Kidney (tissue), 14 donors: ENCODE results near the gene STK36. TPM values are rescaled to one million over a fixed set of nuclear protein-coding genes. Genes with fewer than 3 reads are reported as not detected.

Source experiments
- DNase-seq, 5 donors: peaks; one replicate each; pipeline ENCODE4 v3.0.0-alpha.2; 2013 to 2020
- FAIRE-seq: peaks from 2 replicates; lab custom pipeline; 2012; peaks lifted over from hg19 to GRCh38; lab: Jason Lieb, UNC
- H3K27ac ChIP-seq, 2 donors: one replicate each; pipeline ENCODE4 v1.7.0; 2013; ENCODE audit warnings: low read depth in 2 of 2, low read length in 2 of 2, inconsistent platforms in 1 of 2
- H3K27me3 ChIP-seq: one replicate; pipeline ENCODE4 v1.7.1; 2013; ENCODE audit warnings: low read length, inconsistent platforms; ENCODE audit not compliant: control insufficient read depth, insufficient read depth
- H3K36me3 ChIP-seq, 3 donors: one replicate each; pipeline versions ENCODE4 v1.7.0 to v1.7.1; 2013; ENCODE audit warnings: low read length in 3 of 3, control low read depth in 1 of 3, inconsistent platforms in 1 of 3; ENCODE audit not compliant: insufficient read depth in 3 of 3, control insufficient read depth in 2 of 3
- H3K4me1 ChIP-seq, 3 donors: one replicate each; pipeline versions ENCODE4 v1.7.0 to v1.7.1; 2013; ENCODE audit warnings: low read length in 3 of 3, inconsistent platforms in 1 of 3, low read depth in 1 of 3; ENCODE audit not compliant: control insufficient read depth in 2 of 3, insufficient read depth in 2 of 3
- H3K4me3 ChIP-seq, 3 donors: one replicate each; pipeline versions ENCODE4 v1.7.0 to v1.8.1; 2013; ENCODE audit warnings: low read length in 3 of 3, control low read depth in 1 of 3, inconsistent platforms in 1 of 3
- H3K9ac ChIP-seq, 3 donors: one replicate each; pipeline versions ENCODE4 v1.7.0 to v1.7.1; 2013; ENCODE audit warnings: low read length in 3 of 3, control low read depth in 1 of 3, inconsistent platforms in 1 of 3
- H3K9me3 ChIP-seq, 3 donors: one replicate each; pipeline versions ENCODE4 v1.7.0 to v1.7.1; 2013; ENCODE audit warnings: low read length in 3 of 3, control low read depth in 1 of 3, inconsistent platforms in 1 of 3; ENCODE audit not compliant: control insufficient read depth in 2 of 3, insufficient read depth in 1 of 3
- intact Hi-C: fragments of 100-400 bp; cut with DNase I; formaldehyde crosslinking; loops from one replicate; pipeline ENCODE4 v1.11.1; 2022
- polyA plus RNA-seq: library from polyadenylated mRNA; stranded (reverse); fragments of 350-450 nt; fragmentation: Illumina TruSeq; extraction: RNeasy Lipid Tissue Mini Kit (QIAGEN cat#74804); gene quantifications from one replicate; pipeline ENCODE4 v1.2.3, GENCODE V29; 2014; ENCODE audit warnings: low read depth, low replicate concordance; ENCODE audit not compliant: insufficient read depth
- total RNA-seq: library from RNA; stranded (reverse); fragmentation: NEBNext Ultra II Directional; extraction: Animal tissue kit (Norgen Biotek cat#: 25700); gene quantifications from one replicate; pipeline ENCODE4 v1.2.1, GENCODE V29; 2021
- TF ChIP-seq, protein P1 (sequence below): IDR thresholded peaks from 3 replicates; pipeline ENCODE4 v1.5.1; 2012; ENCODE audit warnings: mild to moderate bottlenecking, moderate library complexity, borderline replicate concordance; ENCODE audit not compliant: insufficient read depth; ENCODE audit errors: extremely low read depth
- donor health status: control.
- donor health status: control.
- donor health status: control.
- donor health status: control.
- donor health status: control.
- donor health status: DM: yes; HTN: yes; CAD: no.
- donor health status: Normal renal cell carcinoma (clear cell type).

Gene STK36
- total and polyA plus RNA-seq, 2 donors from 2014 or later: 18.5 to 53.7 TPM

DNA sequence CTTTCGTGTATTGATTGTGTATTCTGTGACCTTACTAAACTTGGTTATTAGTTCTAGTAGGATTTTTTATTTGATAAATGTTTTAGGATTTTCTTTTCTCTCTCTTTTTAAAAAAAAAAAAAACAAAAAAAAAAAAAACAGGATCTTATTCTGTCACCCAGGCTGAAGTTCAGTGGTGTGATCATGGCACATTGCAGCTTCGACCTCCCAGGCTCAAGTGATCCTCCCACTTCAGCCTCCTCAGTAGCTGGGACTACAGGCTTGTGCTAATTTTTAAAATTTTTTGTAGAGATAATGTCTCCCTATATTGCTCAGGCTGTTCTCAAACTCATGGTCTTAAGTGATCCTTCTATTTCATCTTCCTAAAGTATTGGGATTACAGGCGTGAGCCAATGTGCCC, 57.8 kb downstream of the STK36 start:
- DNase-seq: no peak
- no peak overlapping the region for H3K27ac ChIP-seq
- no peak overlapping the region for H3K4me3 ChIP-seq
- no peaks in the 10 kb centered on the region for H3K27me3 ChIP-seq
- H3K9me3 ChIP-seq: no peaks in the 10 kb centered on the region
- TF ChIP-seq, protein P1, sequence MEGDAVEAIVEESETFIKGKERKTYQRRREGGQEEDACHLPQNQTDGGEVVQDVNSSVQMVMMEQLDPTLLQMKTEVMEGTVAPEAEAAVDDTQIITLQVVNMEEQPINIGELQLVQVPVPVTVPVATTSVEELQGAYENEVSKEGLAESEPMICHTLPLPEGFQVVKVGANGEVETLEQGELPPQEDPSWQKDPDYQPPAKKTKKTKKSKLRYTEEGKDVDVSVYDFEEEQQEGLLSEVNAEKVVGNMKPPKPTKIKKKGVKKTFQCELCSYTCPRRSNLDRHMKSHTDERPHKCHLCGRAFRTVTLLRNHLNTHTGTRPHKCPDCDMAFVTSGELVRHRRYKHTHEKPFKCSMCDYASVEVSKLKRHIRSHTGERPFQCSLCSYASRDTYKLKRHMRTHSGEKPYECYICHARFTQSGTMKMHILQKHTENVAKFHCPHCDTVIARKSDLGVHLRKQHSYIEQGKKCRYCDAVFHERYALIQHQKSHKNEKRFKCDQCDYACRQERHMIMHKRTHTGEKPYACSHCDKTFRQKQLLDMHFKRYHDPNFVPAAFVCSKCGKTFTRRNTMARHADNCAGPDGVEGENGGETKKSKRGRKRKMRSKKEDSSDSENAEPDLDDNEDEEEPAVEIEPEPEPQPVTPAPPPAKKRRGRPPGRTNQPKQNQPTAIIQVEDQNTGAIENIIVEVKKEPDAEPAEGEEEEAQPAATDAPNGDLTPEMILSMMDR: no peak
- no peaks in the 10 kb centered on the region for H3K36me3 ChIP-seq
- no peak overlapping the region for H3K9ac ChIP-seq
- no peak for FAIRE-seq
- intact Hi-C loops: no loop called here
- H3K4me1 ChIP-seq: peaks cover 0 to 3% (median 0%) of the 10 kb centered on the region in 3 donors

DNA sequence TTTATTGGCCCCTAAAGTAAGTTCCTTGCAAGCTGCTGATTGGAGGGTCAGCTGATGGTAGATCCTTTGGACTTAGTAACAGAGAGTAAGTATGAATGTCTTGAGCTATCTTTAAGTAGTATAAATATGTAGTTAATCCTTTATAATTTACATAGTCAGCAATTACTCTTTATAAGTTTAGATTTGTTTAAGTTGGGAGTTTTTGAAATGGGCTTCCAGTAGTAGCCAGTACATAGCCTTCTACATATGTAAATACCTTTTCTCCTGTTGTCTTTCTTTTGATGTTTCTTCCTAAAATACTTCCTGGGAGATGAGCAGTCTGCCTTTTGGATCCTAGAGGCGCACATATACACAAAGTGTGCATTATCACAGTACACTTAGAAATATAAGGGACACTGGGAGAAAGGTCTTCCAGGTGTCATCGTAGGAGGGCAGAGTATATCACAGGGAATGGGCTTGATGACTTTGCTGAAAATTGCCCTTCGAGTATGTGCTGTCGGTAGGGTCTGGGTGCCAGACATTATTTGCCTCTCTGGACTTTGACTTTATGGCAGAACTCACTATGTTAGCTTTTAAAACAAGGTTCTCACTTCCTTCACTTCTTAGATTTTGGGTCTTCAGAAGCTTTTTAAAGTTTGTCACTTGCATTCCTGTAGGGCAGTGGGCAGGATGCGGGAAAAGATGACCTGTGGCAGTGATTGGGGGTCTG, 60.3 kb downstream of the STK36 start:
- no peaks in the 10 kb centered on the region for H3K27me3 ChIP-seq
- no peaks in the 10 kb centered on the region for H3K9me3 ChIP-seq
- FAIRE-seq (no peak), DNase-seq (no peak)
- H3K9ac ChIP-seq: no peak overlapping the region
- intact Hi-C loops: no loop called here
- TF ChIP-seq, protein P1: no peak
- H3K4me3 ChIP-seq: no peak overlapping the region
- no peak overlapping the region for H3K27ac ChIP-seq
- H3K36me3 ChIP-seq: no peaks in the 10 kb centered on the region
- H3K4me1 ChIP-seq: peaks cover 0 to 3% (median 0%) of the 10 kb centered on the region in 3 donors

GRCh38 chr2:218732761-218733158, 60.9 kb downstream of the STK36 start:
- DNase-seq (no peak), FAIRE-seq (no peak)
- Histone ChIP-seq H3K36me3 (no peaks in the 10 kb centered on the region), H3K9me3 (no peaks in the 10 kb centered on the region), H3K27me3 (no peaks in the 10 kb centered on the region), H3K4me1 (peaks cover 0 to 3% (median 0%) of the 10 kb centered on the region in 3 donors), H3K9ac (no peak overlapping the region), H3K27ac (no peak overlapping the region), H3K4me3 (no peak overlapping the region)
- intact Hi-C loops: no loop called here
- TF ChIP-seq, protein P1: no peak
